ENCODE results near the gene KCNQ2.

Gene KCNQ2

DNA sequence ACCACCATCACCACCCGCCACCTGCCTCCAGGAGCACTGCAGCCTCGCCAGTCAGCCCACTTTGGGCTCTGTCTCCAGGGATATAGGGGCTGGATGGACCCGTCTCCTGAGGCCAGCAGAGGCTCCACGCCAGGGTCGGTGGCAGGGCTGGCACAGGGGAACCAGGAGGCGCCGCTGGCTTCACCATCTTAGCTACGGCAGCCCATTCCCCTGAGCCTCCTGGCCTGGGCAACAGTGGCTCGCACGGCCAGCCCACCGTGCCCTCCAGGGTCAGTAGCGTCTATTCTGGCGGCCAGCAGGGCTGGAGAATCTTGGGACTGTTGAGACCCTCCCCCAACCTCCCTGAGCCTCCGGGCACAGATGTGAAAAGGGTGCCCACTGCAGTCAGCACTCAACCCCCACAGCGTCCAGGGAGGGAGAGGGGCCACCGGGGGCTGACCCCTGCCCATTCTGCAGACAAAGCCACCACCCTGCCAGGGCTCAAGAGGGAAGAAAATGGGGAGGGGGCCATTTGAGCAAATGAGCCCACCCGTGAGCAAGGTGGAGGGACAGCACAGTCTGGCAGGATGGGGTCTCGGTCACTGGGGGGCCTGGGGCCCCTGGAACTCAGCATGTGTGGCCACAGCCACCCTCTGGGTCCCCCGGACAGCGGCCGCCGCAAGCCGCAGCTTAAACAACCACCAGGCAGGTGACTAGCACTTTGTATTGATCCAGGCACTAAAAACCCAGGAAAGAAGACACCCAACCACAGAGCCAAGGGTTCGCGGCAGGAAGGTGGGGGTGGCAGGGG, 28.7 kb downstream of the KCNQ2 start:
- Histone ChIP-seq H3K36me3 (ENCODE audit: control insufficient read depth, low read length) (no peaks in the 10 kb centered on the region), H3K27ac (ENCODE audit: low read depth, low read length) (no peak overlapping the region), H3F3A (ENCODE audit: control insufficient read depth, insufficient read depth) (no peaks in the 10 kb centered on the region), H3K4me3 (ENCODE audit: low read length) (no peak overlapping the region), H4K20me1 (ENCODE audit: control insufficient read depth, insufficient read depth, low read depth, low read length) (no peaks in the 10 kb centered on the region), H3K4me1 (ENCODE audit: control insufficient read depth, low read length) (no peaks in the 10 kb centered on the region), H3K79me2 (ENCODE audit: control insufficient read depth, low read length) (no peaks in the 10 kb centered on the region), H3K9me2 (replicated peaks; ENCODE audit: control insufficient read depth, low read length) (no peaks in the 10 kb centered on the region), H3K9me3 (ENCODE audit: control insufficient read depth, insufficient read depth, low read length) (peaks cover 32% of the 10 kb centered on the region; the same call in 1 of the 2 replicates), H3K4me2 (ENCODE audit: low read length) (no peak overlapping the region), H3K27me3 (ENCODE audit: control insufficient read depth, low read length) (no peaks in the 10 kb centered on the region)
- TF ChIP-seq CTCF (IDR thresholded peaks at IDR 0.05; ENCODE audit: low read depth, low read length, poor library complexity, severe bottlenecking) (no peak), EZH2phosphoT487 (IDR thresholded peaks at IDR 0.05; ENCODE audit: borderline replicate concordance, low read length) (no peak)

DNA sequence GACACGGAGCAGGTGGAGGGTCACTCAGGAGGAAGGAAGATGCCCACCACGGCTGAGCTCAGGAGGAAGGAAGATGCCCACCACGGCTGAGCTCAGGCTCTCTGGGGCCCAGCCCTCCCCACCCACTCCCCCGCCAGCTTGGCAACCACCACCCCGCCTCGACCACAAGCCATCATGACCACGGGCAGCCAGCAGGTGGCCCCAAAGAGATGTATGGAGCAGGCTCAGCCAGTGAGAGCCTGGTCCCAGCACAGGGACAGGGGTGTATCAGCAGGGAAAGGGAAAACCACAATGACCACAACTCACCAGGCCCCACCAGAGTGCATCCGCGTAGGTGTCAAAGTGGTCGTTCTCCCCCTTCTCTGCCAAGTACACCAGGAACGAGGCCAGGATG, 30.4 kb downstream of the KCNQ2 start:
- Histone ChIP-seq H3K4me1 (ENCODE audit: control insufficient read depth, low read length) (no peaks in the 10 kb centered on the region), H3F3A (ENCODE audit: control insufficient read depth, insufficient read depth) (no peaks in the 10 kb centered on the region), H3K9me3 (ENCODE audit: control insufficient read depth, insufficient read depth, low read length) (peaks cover 32% of the 10 kb centered on the region; the same call in 1 of the 2 replicates), H3K4me3 (ENCODE audit: low read length) (no peak overlapping the region), H3K36me3 (ENCODE audit: control insufficient read depth, low read length) (no peaks in the 10 kb centered on the region), H3K79me2 (ENCODE audit: control insufficient read depth, low read length) (no peaks in the 10 kb centered on the region), H3K9me2 (replicated peaks; ENCODE audit: control insufficient read depth, low read length) (no peaks in the 10 kb centered on the region), H4K20me1 (ENCODE audit: control insufficient read depth, insufficient read depth, low read depth, low read length) (no peaks in the 10 kb centered on the region), H3K27me3 (ENCODE audit: control insufficient read depth, low read length) (no peaks in the 10 kb centered on the region), H3K4me2 (ENCODE audit: low read length) (no peak overlapping the region), H3K27ac (ENCODE audit: low read depth, low read length) (no peak overlapping the region)
- TF ChIP-seq CTCF (IDR thresholded peaks at IDR 0.05; ENCODE audit: low read depth, low read length, poor library complexity, severe bottlenecking) (no peak), EZH2phosphoT487 (IDR thresholded peaks at IDR 0.05; ENCODE audit: borderline replicate concordance, low read length) (no peak)

DNA sequence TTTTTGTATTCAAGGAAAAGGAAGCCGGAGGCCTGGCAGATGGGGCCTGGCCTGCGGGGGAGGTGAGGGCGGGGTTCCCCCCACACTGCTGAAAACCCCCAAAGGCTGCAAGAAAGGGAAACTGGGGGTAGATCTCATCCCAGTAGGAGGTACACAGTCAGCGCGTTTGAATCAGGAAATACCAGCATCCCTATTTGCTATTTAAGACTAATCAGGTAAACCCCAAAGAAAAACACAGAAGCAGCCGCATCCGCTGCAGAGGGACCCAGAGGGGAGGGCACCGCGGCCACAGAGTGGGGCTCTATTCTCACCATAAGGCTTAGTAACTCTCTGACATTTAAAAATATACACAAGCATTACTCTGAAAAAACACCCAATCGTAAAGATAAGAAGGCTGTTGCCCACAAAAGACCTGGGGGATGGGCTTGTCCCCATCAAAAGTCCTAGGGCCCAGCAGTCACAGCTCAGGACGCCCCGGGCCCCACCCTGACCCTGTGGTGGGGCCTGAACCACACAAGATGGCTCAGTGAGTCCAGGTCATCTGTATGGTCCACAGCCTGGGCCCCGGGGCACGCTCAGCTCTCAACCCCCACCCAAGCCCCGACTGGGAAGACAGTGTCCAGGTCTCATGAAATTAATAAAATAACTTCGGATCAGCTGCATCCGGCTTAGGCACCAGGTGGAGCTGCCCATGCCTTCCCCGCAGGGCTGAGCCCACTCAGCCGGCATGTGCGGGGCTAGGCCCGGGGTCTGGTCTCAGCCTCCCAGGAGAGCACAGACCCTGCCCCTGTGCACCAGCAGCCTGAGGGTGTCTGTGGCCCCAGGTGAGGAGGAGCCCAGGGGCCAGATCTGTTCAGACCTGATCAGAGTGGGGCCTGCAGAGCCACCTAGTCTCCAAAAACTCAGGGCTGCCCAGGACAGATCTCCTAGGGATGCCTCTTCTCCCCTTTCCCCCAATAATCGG, 31.0 kb downstream of the KCNQ2 start:
- Histone ChIP-seq H3K79me2 (ENCODE audit: control insufficient read depth, low read length) (no peaks in the 10 kb centered on the region), H3K9me3 (ENCODE audit: control insufficient read depth, insufficient read depth, low read length) (peaks cover 32% of the 10 kb centered on the region; the same call in 1 of the 2 replicates), H4K20me1 (ENCODE audit: control insufficient read depth, insufficient read depth, low read depth, low read length) (no peaks in the 10 kb centered on the region), H3K4me3 (ENCODE audit: low read length) (no peak overlapping the region), H3K4me2 (ENCODE audit: low read length) (no peak overlapping the region), H3K36me3 (ENCODE audit: control insufficient read depth, low read length) (no peaks in the 10 kb centered on the region), H3F3A (ENCODE audit: control insufficient read depth, insufficient read depth) (no peaks in the 10 kb centered on the region), H3K9me2 (replicated peaks; ENCODE audit: control insufficient read depth, low read length) (no peaks in the 10 kb centered on the region), H3K4me1 (ENCODE audit: control insufficient read depth, low read length) (no peaks in the 10 kb centered on the region), H3K27ac (ENCODE audit: low read depth, low read length) (no peak overlapping the region), H3K27me3 (ENCODE audit: control insufficient read depth, low read length) (no peaks in the 10 kb centered on the region)
- TF ChIP-seq EZH2phosphoT487 (IDR thresholded peaks at IDR 0.05; ENCODE audit: borderline replicate concordance, low read length) = no peak
